SH-SY5Y (cell line): Measurements from ENCODE around the gene ACTL8.

ENCODE experiments used
- GATA2 ChIP-seq: IDR thresholded peaks from 2 replicates; pipeline ENCODE4 v1.6.1; 2011; ENCODE audit warnings: mild to moderate bottlenecking, low read depth, low read length
- GATA3 ChIP-seq: IDR thresholded peaks from 2 replicates; pipeline ENCODE4 v1.6.1; 2011; ENCODE audit warnings: low read depth, mild to moderate bottlenecking, low read length, moderate library complexity

DNA sequence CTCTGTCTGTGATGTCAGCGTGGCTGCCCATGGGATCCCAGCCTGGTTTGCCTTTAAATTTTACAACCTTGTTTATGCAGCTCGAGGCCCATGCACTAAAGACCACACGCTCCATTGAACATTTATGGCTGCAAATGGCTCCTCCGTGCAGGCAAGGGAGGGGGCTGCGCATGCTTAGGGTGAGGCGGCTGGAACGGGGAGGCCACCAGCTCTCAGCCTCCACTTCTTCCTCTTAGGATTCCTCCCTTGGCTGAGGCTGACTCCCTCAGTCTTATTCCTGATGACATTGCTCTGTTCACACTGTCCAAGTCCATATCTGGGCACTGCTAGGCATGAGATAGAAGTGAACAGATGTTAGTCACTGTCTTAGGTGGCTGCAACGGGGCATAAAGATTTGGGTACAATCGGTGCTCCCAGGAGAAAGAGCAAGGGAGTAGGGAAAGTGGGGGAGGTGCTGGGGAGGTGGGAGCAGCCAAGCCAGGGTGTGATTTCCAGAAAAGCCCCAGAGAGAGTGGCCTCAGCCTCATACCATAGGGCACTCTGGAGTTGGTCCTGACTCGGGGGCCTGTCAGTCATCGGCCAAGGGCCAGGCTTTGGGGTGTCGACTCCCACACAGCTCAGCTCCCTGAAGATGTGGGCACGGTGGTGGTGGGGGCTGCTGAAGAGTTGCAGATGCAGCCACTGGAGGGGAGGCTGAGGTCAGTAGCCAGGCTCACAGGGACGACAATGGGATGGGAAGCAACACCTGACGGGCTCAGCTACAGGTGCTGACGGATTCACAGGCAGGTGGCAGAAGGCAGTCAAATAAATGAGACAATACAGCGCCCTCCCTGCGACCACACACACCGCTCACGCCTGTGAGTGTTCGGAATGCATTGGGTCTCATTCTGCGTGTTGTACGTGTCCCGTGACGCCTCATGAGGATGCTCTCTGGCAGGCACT, 37.3 kb upstream of the ACTL8 start:
- TF ChIP-seq GATA2 (no peak), GATA3 (no peak)
